ENCODE measurements around the gene RANBP3.

Gene RANBP3

GRCh38 chr19:5996623-5997320 is 18.8 kb upstream of the RANBP3 start:
- DNase-seq (no peak), ATAC-seq (replicated peaks) (no peak)
- peaks cover 6 to 8% of the 10 kb centered on the region in 2 donors for H3K9me3 Mint-ChIP-seq
- H3K27ac Mint-ChIP-seq: no peak overlapping the region
- H3K4me1 Mint-ChIP-seq: peaks cover 0 to 2% of the 10 kb centered on the region in 2 donors
- H3K27me3 Mint-ChIP-seq: no peaks in the 10 kb centered on the region
- no peak overlapping the region for H3K4me3 Mint-ChIP-seq
- H3K36me3 Mint-ChIP-seq: peaks cover 4 to 13% of the 10 kb centered on the region in 2 donors

GRCh38 chr19:5996102-5996501 is 18.2 kb upstream of the RANBP3 start:
- Mint-ChIP-seq H3K9me3 (peaks cover 7% of the 10 kb centered on the region in 2 donors), H3K4me3 (no peak overlapping the region), H3K27me3 (no peaks in the 10 kb centered on the region), H3K4me1 (peaks cover 0 to 3% of the 10 kb centered on the region in 2 donors), H3K36me3 (peaks cover 4 to 12% of the 10 kb centered on the region in 2 donors), H3K27ac (no peak overlapping the region)
- ATAC-seq (replicated peaks): no peak
- DNase-seq: no peak

GRCh38 chr19:5995606-5996005 is 17.7 kb upstream of the RANBP3 start:
- Mint-ChIP-seq H3K9me3 (peaks cover 5 to 7% of the 10 kb centered on the region in 2 donors), H3K27me3 (no peaks in the 10 kb centered on the region), H3K4me1 (peaks cover 0 to 3% of the 10 kb centered on the region in 2 donors), H3K4me3 (no peak overlapping the region), H3K36me3 (peaks cover 4 to 8% of the 10 kb centered on the region in 2 donors), H3K27ac (no peak overlapping the region)
- no peak for DNase-seq
- no peak for ATAC-seq (replicated peaks)

GRCh38 chr19:5994405-5995165 is 16.6 kb upstream of the RANBP3 start:
- Mint-ChIP-seq H3K27me3 (peaks cover 0 to 4% of the 10 kb centered on the region in 2 donors), H3K4me1 (peaks cover 0 to 3% of the 10 kb centered on the region in 2 donors), H3K4me3 (no peak overlapping the region), H3K27ac (no peak overlapping the region), H3K36me3 (peaks cover 3% of the 10 kb centered on the region in 2 donors), H3K9me3 (peaks cover 3 to 6% of the 10 kb centered on the region in 2 donors)
- DNase-seq (no peak), ATAC-seq (replicated peaks) (no peak)

GRCh38 chr19:5993648-5994358 is 15.9 kb upstream of the RANBP3 start:
- no peak overlapping the region for H3K27ac Mint-ChIP-seq
- no peak overlapping the region for H3K4me3 Mint-ChIP-seq
- DNase-seq (no peak), ATAC-seq (replicated peaks) (no peak)
- H3K36me3 Mint-ChIP-seq: no peaks in the 10 kb centered on the region
- peaks cover 0 to 5% of the 10 kb centered on the region in 2 donors for H3K27me3 Mint-ChIP-seq
- H3K4me1 Mint-ChIP-seq: peaks cover under 1 to 3% of the 10 kb centered on the region in 2 donors
- peaks cover 0 to 3% of the 10 kb centered on the region in 2 donors for H3K9me3 Mint-ChIP-seq

GRCh38 chr19:5993201-5993600 is 15.3 kb upstream of the RANBP3 start:
- peaks cover 0 to 3% of the 10 kb centered on the region in 2 donors for H3K9me3 Mint-ChIP-seq
- no peak for DNase-seq
- H3K36me3 Mint-ChIP-seq: no peaks in the 10 kb centered on the region
- H3K4me3 Mint-ChIP-seq: no peak overlapping the region
- H3K27me3 Mint-ChIP-seq: peaks cover 0 to 9% of the 10 kb centered on the region in 2 donors
- peaks cover 4 to 6% of the 10 kb centered on the region in 2 donors for H3K4me1 Mint-ChIP-seq
- no peak overlapping the region for H3K27ac Mint-ChIP-seq
- no peak for ATAC-seq (replicated peaks)

GRCh38 chr19:5992756-5993155 is 14.8 kb upstream of the RANBP3 start:
- peaks cover 6% of the 10 kb centered on the region in 2 donors for H3K4me1 Mint-ChIP-seq
- DNase-seq: no peak
- peaks cover 0 to 9% of the 10 kb centered on the region in 2 donors for H3K27me3 Mint-ChIP-seq
- no peak overlapping the region for H3K4me3 Mint-ChIP-seq
- H3K36me3 Mint-ChIP-seq: no peaks in the 10 kb centered on the region
- no peak overlapping the region for H3K27ac Mint-ChIP-seq
- no peak for ATAC-seq (replicated peaks)
- peaks cover 0 to 3% of the 10 kb centered on the region in 2 donors for H3K9me3 Mint-ChIP-seq

- ATAC-seq (replicated peaks) (peak in 1 of 2 donors; percentile 36), DNase-seq (no peak)
- peaks cover 14 to 15% of the 10 kb centered on the region in 2 donors for H3K4me1 Mint-ChIP-seq
- H3K9me3 Mint-ChIP-seq: peaks cover 0 to 3% of the 10 kb centered on the region in 2 donors
- H3K27me3 Mint-ChIP-seq: peaks cover 0 to 9% of the 10 kb centered on the region in 2 donors
- no peaks in the 10 kb centered on the region for H3K36me3 Mint-ChIP-seq
- H3K4me3 Mint-ChIP-seq: no peak overlapping the region
- H3K27ac Mint-ChIP-seq: no peak overlapping the region
Measured at GRCh38 chr19:5991244-5991838, 13.4 kb upstream of the RANBP3 start.

- Mint-ChIP-seq H3K4me3 (no peak overlapping the region), H3K4me1 (peaks cover 14 to 15% of the 10 kb centered on the region in 2 donors), H3K27me3 (peaks cover 0 to 9% of the 10 kb centered on the region in 2 donors), H3K36me3 (no peaks in the 10 kb centered on the region), H3K27ac (peak overlapping the region; percentile 37), H3K9me3 (peaks cover 0 to 3% of the 10 kb centered on the region in 2 donors)
- DNase-seq (no peak), ATAC-seq (replicated peaks) (no peak)
Measured at GRCh38 chr19:5990289-5990797, 12.4 kb upstream of the RANBP3 start.

- H3K9me3 Mint-ChIP-seq: peaks cover 0 to 3% of the 10 kb centered on the region in 2 donors
- peaks cover 14 to 15% of the 10 kb centered on the region in 2 donors for H3K4me1 Mint-ChIP-seq
- no peak overlapping the region for H3K4me3 Mint-ChIP-seq
- no peak for DNase-seq
- no peaks in the 10 kb centered on the region for H3K36me3 Mint-ChIP-seq
- peaks cover 0 to 9% of the 10 kb centered on the region in 2 donors for H3K27me3 Mint-ChIP-seq
- ATAC-seq (replicated peaks): no peak
- no peak overlapping the region for H3K27ac Mint-ChIP-seq
Measured at GRCh38 chr19:5989388-5990074, 11.6 kb upstream of the RANBP3 start.

GRCh38 chr19:5988517-5989387 is 10.8 kb upstream of the RANBP3 start:
- Mint-ChIP-seq H3K36me3 (no peaks in the 10 kb centered on the region), H3K9me3 (peaks cover 0 to 3% of the 10 kb centered on the region in 2 donors), H3K4me1 (peaks cover 14 to 15% of the 10 kb centered on the region in 2 donors), H3K27ac (peak overlapping the region; percentile 45), H3K4me3 (peak overlapping the region in 1 of 2 donors; percentile 12), H3K27me3 (peaks cover 0 to 9% of the 10 kb centered on the region in 2 donors)
- DNase-seq (no peak), ATAC-seq (replicated peaks) (peak; percentile 64 to 68)

GRCh38 chr19:5987077-5987818 is 9.3 kb upstream of the RANBP3 start:
- no peak for DNase-seq
- peaks cover 0 to 3% of the 10 kb centered on the region in 2 donors for H3K9me3 Mint-ChIP-seq
- peak; percentile 51 to 52 for ATAC-seq (replicated peaks)
- peaks cover 0 to 9% of the 10 kb centered on the region in 2 donors for H3K27me3 Mint-ChIP-seq
- H3K4me3 Mint-ChIP-seq: peak overlapping the region; percentile 75 to 78
- H3K36me3 Mint-ChIP-seq: no peaks in the 10 kb centered on the region
- peaks cover 12 to 15% of the 10 kb centered on the region in 2 donors for H3K4me1 Mint-ChIP-seq
- peak overlapping the region; percentile 94 for H3K27ac Mint-ChIP-seq

All from stimulated activated naive B cell treated with anti-CD40 and anti-IgM and Interleukin-4, amounts not matched to agents 10 μg/mL and 1 μg/mL and 100 μg/mL, for 72 hours (primary cell).